Measurements from ENCODE around the gene YIF1A.
A peak's percentile ranks its signal among the peaks of the same experiment; 100 is the strongest.

Gene YIF1A

GRCh38 chr11:66330931-66331330 is 42.0 kb upstream of the YIF1A start:
- Histone ChIP-seq H3K27me3 (ENCODE audit: insufficient read depth, low read depth, severe bottlenecking) (no peaks in the 10 kb centered on the region), H3K4me3 (ENCODE audit: low read depth, low read length) (no peak overlapping the region), H3K36me3 (no peaks in the 10 kb centered on the region), H3K9me3 (ENCODE audit: severe bottlenecking) (no peaks in the 10 kb centered on the region), H3K27ac (no peak overlapping the region)
- DNase-seq = no peak
- no peak for TF ChIP-seq CTCF (IDR thresholded peaks at IDR 0.05; ENCODE audit: low read depth, low read length)

- no peak overlapping the region for H3K27ac ChIP-seq
- no peaks in the 10 kb centered on the region for H3K27me3 ChIP-seq (ENCODE audit: insufficient read depth, low read depth, severe bottlenecking)
- no peak for TF ChIP-seq CTCF (IDR thresholded peaks at IDR 0.05; ENCODE audit: low read depth, low read length)
- no peak for DNase-seq
- H3K9me3 ChIP-seq (ENCODE audit: severe bottlenecking) = no peaks in the 10 kb centered on the region
- H3K36me3 ChIP-seq = no peaks in the 10 kb centered on the region
- no peak overlapping the region for H3K4me3 ChIP-seq (ENCODE audit: low read depth, low read length)
Measured at GRCh38 chr11:66329165-66329673, 40.3 kb upstream of the YIF1A start.

GRCh38 chr11:66328302-66329144 is 39.6 kb upstream of the YIF1A start:
- peak; percentile 95 for TF ChIP-seq CTCF (IDR thresholded peaks at IDR 0.05; ENCODE audit: low read depth, low read length)
- no peaks in the 10 kb centered on the region for H3K36me3 ChIP-seq
- no peak overlapping the region for H3K4me3 ChIP-seq (ENCODE audit: low read depth, low read length)
- no peaks in the 10 kb centered on the region for H3K27me3 ChIP-seq (ENCODE audit: insufficient read depth, low read depth, severe bottlenecking)
- no peaks in the 10 kb centered on the region for H3K9me3 ChIP-seq (ENCODE audit: severe bottlenecking)
- H3K27ac ChIP-seq = no peak overlapping the region
- peak; percentile 82 for DNase-seq

GRCh38 chr11:66328031-66328301 is 39.0 kb upstream of the YIF1A start:
- no peak for DNase-seq
- Histone ChIP-seq H3K36me3 (no peaks in the 10 kb centered on the region), H3K9me3 (ENCODE audit: severe bottlenecking) (no peaks in the 10 kb centered on the region), H3K27me3 (ENCODE audit: insufficient read depth, low read depth, severe bottlenecking) (no peaks in the 10 kb centered on the region), H3K27ac (no peak overlapping the region), H3K4me3 (ENCODE audit: low read depth, low read length) (no peak overlapping the region)
- no peak for TF ChIP-seq CTCF (IDR thresholded peaks at IDR 0.05; ENCODE audit: low read depth, low read length)

- no peak overlapping the region for H3K27ac ChIP-seq
- H3K4me3 ChIP-seq (ENCODE audit: low read depth, low read length) = no peak overlapping the region
- H3K27me3 ChIP-seq (ENCODE audit: insufficient read depth, low read depth, severe bottlenecking) = no peaks in the 10 kb centered on the region
- no peak for TF ChIP-seq CTCF (IDR thresholded peaks at IDR 0.05; ENCODE audit: low read depth, low read length)
- H3K9me3 ChIP-seq (ENCODE audit: severe bottlenecking) = no peaks in the 10 kb centered on the region
- DNase-seq = no peak
- H3K36me3 ChIP-seq = no peaks in the 10 kb centered on the region
Measured at GRCh38 chr11:66327171-66328030, 38.5 kb upstream of the YIF1A start.

All from WERI-Rb-1 (cell line).